ENCODE results near the gene GRIP1. TPM values are rescaled to one million over a fixed set of nuclear protein-coding genes. Genes with fewer than 3 reads are reported as not detected.

Gene GRIP1
- total RNA-seq, 2 experiments from 2014 or later: 5.4 TPM

DNA sequence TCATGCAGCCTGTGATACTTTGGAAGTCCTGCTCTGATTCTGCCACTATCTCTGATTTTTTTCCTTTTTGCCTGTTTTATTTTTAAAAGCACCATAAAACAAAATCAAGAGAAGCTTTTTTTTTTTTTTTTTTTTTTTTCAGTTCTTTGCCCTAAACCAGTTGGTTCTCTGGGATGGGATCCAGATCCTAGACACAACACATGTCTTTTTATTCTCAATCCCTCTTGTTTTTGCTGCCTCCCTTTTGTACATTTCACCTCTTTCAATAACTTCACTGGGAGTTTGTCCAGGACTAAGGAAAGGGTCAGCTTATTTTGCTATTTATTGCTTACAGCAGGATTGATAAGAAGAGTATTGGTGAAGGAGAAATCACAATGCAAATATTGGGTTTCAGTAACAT, 139.4 kb downstream of the GRIP1 start:
- POLR2A ChIA-PET: no interaction called here
- Mint-ChIP-seq H3K4me3 (no peak overlapping the region), H3K36me3 (ENCODE audit: low read depth) (no peaks in the 10 kb centered on the region), H3K27ac (no peak overlapping the region), H3K27me3 (no peaks in the 10 kb centered on the region), H3K4me1 (ENCODE audit: low read depth) (no peaks in the 10 kb centered on the region), H3K9me3 (no peaks in the 10 kb centered on the region)
- CTCF ChIA-PET: interaction anchor here (0.7 kb wide), 1 partner anchor 1667 kb away, joined by 3 read pairs; no protein-coding TSS in a partner anchor
- ATAC-seq (ENCODE audit: poor library complexity) (no peak), DNase-seq (no peak)
- H3K27ac ChIP-seq (ENCODE audit: low read depth in 1 of 2, low read length in 2 of 2): no peak overlapping the region
- no peaks in the 10 kb centered on the region for H3K36me3 ChIP-seq (ENCODE audit: insufficient read depth, low read length)
- no peak for TF ChIP-seq CTCF (IDR thresholded peaks at IDR 0.05)
- H3K27me3 ChIP-seq (ENCODE audit: control insufficient read depth in 1 of 2, insufficient read depth in 2 of 2, low read length in 2 of 2): no peaks in the 10 kb centered on the region
- no peaks in the 10 kb centered on the region for H3K4me1 ChIP-seq (ENCODE audit: insufficient read depth, low read length)
- H3K9me3 ChIP-seq (ENCODE audit: control insufficient read depth in 1 of 2, insufficient read depth in 1 of 2, low read length in 2 of 2): no peaks in the 10 kb centered on the region
- intact Hi-C loops (cut with DNase I, micrococcal nuclease): no loop called here
- H3K4me3 ChIP-seq (ENCODE audit: low read length): no peak overlapping the region

DNA sequence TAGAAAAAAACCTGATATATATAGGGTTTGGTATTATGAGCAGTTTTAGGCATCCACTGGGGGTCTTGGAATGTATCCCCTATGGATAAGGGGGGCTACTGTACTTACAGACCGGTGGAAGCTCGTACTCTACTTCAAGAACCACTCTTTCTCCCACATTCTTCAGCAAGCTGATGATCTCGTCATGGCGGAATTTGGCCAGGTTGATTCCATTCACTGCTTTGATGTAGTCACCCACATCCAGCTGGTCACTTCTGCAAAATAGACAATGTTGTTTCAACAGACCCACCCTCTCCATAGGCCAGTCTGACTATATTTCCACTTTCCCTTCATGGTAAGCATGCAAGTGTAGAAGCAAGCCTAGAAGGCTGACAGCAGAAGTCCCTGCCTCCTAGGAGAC, 139.9 kb downstream of the GRIP1 start:
- Mint-ChIP-seq H3K4me3 (no peak overlapping the region), H3K9me3 (no peaks in the 10 kb centered on the region), H3K27me3 (no peaks in the 10 kb centered on the region), H3K27ac (no peak overlapping the region), H3K36me3 (ENCODE audit: low read depth) (no peaks in the 10 kb centered on the region), H3K4me1 (ENCODE audit: low read depth) (no peaks in the 10 kb centered on the region)
- H3K27ac ChIP-seq (ENCODE audit: low read depth in 1 of 2, low read length in 2 of 2): no peak overlapping the region
- H3K36me3 ChIP-seq (ENCODE audit: insufficient read depth, low read length): no peaks in the 10 kb centered on the region
- no peak for ATAC-seq (ENCODE audit: poor library complexity)
- ChIA-PET POLR2A (no interaction called here), CTCF (no interaction called here)
- DNase-seq: no peak
- H3K9me3 ChIP-seq (ENCODE audit: control insufficient read depth in 1 of 2, insufficient read depth in 1 of 2, low read length in 2 of 2): no peaks in the 10 kb centered on the region
- H3K27me3 ChIP-seq (ENCODE audit: control insufficient read depth in 1 of 2, insufficient read depth in 2 of 2, low read length in 2 of 2): no peaks in the 10 kb centered on the region
- no peak overlapping the region for H3K4me3 ChIP-seq (ENCODE audit: low read length)
- TF ChIP-seq CTCF (IDR thresholded peaks at IDR 0.05): no peak
- H3K4me1 ChIP-seq (ENCODE audit: insufficient read depth, low read length): no peaks in the 10 kb centered on the region
- intact Hi-C loops (cut with DNase I, micrococcal nuclease): no loop called here

DNA sequence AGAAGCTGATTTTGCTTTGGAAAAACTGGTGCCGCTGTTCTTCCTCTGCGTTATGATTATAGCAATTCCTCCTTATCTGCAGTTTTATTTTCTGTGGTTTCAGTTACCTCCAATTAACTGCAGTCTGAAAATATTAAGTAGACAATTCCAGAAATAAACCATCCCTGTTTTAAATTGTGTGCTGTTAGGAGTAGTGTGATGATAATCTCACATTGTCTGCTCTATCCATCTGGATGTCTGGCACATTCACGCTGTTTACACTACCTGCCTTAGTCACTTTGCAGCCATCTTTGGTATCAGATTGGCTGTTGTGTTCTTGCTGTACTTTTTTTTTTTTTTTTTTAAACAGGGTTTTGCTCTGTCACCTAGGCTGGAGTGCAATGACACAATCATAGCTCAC, 141.0 kb downstream of the GRIP1 start:
- ChIA-PET POLR2A (no interaction called here), CTCF (no interaction called here)
- no peaks in the 10 kb centered on the region for H3K9me3 Mint-ChIP-seq
- ATAC-seq (ENCODE audit: poor library complexity) (no peak), DNase-seq (no peak)
- H3K4me1 ChIP-seq (ENCODE audit: insufficient read depth, low read length): no peaks in the 10 kb centered on the region
- H3K36me3 ChIP-seq (ENCODE audit: insufficient read depth, low read length): no peaks in the 10 kb centered on the region
- intact Hi-C loops (cut with DNase I, micrococcal nuclease): no loop called here
- no peaks in the 10 kb centered on the region for H3K9me3 ChIP-seq (ENCODE audit: control insufficient read depth in 1 of 2, insufficient read depth in 1 of 2, low read length in 2 of 2)
- no peak overlapping the region for H3K4me3 Mint-ChIP-seq
- H3K36me3 Mint-ChIP-seq (ENCODE audit: low read depth): no peaks in the 10 kb centered on the region
- TF ChIP-seq CTCF (IDR thresholded peaks at IDR 0.05): no peak
- H3K27me3 Mint-ChIP-seq: no peaks in the 10 kb centered on the region
- no peaks in the 10 kb centered on the region for H3K27me3 ChIP-seq (ENCODE audit: control insufficient read depth in 1 of 2, insufficient read depth in 2 of 2, low read length in 2 of 2)
- no peak overlapping the region for H3K27ac ChIP-seq (ENCODE audit: low read depth in 1 of 2, low read length in 2 of 2)
- no peak overlapping the region for H3K4me3 ChIP-seq (ENCODE audit: low read length)
- no peak overlapping the region for H3K27ac Mint-ChIP-seq
- H3K4me1 Mint-ChIP-seq (ENCODE audit: low read depth): no peaks in the 10 kb centered on the region

All from CD4-positive, alpha-beta T cell (primary cell).